ENCODE data around the gene CTIF.

CTIF gene

DNA sequence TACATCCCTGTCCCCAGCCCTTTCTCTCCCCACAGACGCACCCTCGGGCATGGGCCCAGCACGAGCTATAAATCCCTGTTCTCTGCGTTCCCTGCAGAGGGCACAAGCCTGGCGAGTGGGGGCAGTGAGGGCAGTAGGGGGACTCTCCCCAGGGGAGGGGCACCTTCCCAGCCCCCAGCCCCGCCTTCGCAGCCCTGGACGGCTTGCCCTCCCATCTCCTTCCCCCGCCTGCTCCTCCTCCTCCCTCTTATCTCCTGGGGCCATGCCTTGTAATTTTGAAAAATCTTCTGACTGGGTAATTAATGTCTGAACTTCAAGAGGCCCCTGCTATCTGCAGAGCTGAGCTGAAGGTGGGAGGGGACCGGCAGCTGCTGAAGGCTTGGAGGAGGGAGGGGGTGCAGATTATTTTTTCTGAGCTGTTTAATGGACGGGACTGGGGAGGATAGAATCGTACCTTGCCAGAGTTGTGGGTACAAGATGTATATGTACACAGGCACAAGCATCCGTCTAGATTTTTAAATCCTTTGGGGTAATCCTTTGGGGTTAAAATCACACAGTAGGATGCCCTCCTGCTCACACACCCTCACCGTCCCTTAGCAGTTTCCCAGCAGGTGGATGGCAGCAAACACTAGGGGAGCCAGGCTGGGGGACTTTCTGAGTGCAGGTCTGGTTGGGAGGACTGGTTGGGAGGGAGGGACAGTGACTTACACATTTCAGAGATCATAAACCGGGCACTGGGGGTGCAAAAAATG, 290.0 kb downstream of the CTIF start:
- no peak for DNase-seq (ENCODE audit: low read depth in 2 of 3, low spot score in 2 of 3)

DNA sequence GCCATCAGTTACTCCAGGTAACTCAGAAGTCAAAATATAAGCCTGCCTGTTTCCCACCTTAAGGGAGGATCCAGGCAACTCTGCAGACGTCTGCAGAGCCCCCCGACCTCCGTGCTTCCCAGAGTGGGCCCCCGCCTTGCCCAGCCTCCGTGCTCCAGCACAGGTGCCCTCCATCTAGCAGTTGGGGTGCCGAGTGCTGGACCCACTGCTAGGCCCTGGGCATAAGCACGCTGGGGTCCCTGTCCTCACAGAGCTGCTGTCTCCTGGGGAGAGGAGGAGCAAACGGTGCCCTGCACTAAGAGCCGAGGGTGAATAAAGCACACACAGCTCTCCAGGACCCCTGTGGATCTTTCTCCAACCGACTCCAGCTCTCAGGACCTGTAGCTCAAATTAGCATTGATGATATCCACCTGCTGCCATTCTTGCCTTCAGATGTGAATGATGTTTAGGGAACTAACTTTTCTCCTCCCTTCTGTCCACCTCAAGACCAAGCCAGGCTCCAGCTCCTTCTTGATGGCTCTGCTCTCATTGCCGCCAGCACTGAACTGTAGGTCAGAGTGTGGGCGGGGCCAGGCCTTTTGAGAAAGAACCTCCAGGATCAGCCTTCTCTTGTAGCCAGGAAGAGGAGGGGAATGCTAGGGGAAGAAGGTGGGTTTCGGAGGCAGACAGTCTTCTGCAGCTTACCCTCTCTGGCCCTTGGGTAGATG, 290.8 kb downstream of the CTIF start:
- no peak for DNase-seq (ENCODE audit: low read depth in 2 of 3, low spot score in 2 of 3)

- no peak for DNase-seq (ENCODE audit: low read depth in 2 of 3, low spot score in 2 of 3)
Observed at GRCh38 chr18:48831113-48831759, 292.4 kb downstream of the CTIF start.

- no peak for DNase-seq (ENCODE audit: low read depth in 2 of 3, low spot score in 2 of 3)
Observed at GRCh38 chr18:48831802-48832201, 293.0 kb downstream of the CTIF start.

- DNase-seq (ENCODE audit: low read depth in 2 of 3, low spot score in 2 of 3): no peak
Observed at GRCh38 chr18:48832938-48833700, 294.3 kb downstream of the CTIF start.

DNA sequence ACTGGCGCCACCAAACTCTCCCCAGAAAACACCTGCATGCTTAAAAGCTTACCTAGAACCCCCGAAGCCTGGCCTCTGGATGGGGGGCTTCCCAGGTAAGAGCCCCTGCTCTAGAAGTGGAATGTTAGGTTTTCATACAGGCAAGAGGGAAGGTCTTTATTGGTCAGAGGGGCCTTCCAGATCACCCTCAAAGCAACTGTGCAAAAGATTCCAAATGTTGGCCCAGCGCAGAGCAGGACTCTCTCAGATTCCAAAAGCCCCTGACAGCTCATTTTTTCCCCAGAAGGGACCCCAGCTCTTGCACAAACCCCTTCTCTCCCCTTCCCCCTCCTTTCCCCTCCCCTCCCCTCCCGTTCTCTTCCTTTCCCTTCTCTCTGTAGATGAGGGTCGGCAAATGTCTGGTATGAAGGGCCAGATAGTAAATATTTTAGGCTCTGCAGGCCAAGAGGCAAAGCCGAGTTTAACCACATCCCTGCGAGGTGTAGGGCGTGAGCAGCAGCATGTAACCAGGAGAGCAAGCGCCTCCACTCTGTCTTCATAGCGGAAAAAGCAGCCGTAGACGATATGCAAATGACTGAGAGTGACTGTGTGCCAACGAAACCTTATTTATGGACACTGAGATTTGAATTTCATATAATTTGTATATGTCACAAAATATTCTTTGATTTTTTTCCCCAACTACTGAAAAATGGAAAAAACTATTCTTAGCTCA, 295.0 kb downstream of the CTIF start:
- DNase-seq (ENCODE audit: low read depth in 2 of 3, low spot score in 2 of 3): no peak

DNA sequence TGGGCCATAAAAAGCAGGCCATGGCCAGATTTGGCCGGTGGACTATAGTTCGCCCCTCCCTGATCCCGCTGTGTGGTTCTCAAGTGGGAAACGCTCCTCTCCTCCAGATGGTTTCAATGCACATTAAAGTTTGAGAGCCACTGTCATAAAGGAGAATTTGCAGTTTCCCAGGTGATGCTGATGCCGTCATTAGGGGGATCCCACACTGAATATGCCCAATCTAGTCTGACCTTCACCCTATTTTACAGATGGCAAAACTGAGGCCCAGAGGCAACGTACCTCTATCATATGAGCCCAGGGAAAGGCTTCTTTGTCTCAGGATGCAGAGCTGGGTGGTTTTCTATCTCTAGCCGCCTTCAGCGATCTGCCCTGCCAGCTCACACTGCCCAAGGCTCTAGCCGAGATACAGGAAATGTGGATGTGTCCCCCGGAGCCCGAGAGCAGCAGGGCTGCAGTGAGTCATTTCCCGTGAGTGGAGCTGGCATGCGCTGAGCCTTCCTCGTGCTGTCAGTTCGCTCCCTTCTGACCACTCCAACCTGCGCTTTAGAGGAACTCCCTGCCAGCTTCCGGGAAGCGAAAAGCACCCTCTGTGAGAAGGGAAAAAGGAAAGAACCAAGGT, 295.7 kb downstream of the CTIF start:
- DNase-seq (ENCODE audit: low read depth in 2 of 3, low spot score in 2 of 3): peak in 2 of 3 experiments; percentile 55 to 68

DNA sequence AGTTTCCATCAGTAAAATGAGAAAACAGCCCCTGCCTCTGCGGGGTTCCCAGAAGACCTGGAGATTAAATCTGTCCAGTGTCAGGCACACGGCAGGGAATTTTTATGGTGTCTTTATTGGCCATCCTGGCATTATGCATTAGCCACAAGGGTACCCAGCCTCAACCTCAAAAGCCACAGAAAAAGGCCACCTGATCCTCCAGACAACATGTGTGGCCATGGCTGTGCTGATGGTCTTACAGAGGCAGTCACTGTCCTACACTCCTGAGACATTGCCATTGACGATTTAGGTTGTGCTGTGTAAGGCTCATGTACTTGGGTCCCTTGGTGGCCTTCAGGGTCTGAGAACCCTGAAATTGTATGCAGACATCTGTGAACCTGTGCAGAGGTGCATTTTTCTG, 296.3 kb downstream of the CTIF start:
- DNase-seq (ENCODE audit: low read depth in 2 of 3, low spot score in 2 of 3): no peak

GRCh38 chr18:48835745-48836170, 296.9 kb downstream of the CTIF start:
- DNase-seq (ENCODE audit: low read depth in 2 of 3, low spot score in 2 of 3): no peak

- DNase-seq (ENCODE audit: low read depth in 2 of 3, low spot score in 2 of 3): no peak
Observed at GRCh38 chr18:48836231-48836805, 297.5 kb downstream of the CTIF start.

DNA sequence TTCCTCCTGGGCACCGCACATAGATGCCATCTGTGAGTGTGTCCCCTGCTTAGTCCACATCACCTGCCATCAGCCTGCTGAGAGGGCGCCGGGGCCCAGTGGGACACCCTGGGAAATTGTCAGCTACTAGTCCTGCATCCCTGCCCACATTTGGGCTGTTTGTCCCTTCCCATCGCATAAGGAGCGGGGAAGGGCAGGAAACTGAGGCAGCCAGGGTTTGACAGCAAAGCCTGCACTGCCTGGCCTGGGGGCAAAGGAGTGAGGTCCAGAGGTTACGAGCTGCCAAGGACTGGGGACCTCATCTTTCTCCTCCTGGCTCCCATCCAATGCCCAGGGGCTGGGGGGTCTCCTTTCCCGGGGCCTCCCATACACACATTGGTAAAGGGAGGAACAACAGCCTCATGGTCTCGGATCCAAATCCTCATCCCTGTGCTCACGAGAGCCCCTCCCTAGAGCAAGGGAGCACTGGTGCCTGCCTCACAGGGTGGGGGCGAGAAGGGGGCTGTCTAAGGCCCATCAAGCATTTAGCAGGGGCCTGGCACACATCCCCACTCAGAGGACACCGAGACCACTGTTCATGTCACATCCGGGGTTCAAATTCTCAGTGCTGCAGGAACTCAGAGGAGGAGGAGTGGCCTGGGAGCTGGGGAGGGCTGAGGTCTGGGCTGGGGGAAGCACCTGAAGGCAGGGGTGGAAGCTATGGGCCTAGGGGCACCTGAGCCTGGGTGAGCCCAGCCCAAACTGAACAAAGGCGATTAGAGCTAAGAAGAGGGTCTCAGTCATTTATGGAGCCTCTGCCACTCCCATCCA, 298.2 kb downstream of the CTIF start:
- no peak for DNase-seq (ENCODE audit: low read depth in 2 of 3, low spot score in 2 of 3)

- DNase-seq (ENCODE audit: low read depth in 2 of 3, low spot score in 2 of 3): no peak
Observed at GRCh38 chr18:48837676-48838075, 298.8 kb downstream of the CTIF start.

GRCh38 chr18:48838166-48838775, 299.4 kb downstream of the CTIF start:
- no peak for DNase-seq (ENCODE audit: low read depth in 2 of 3, low spot score in 2 of 3)

GRCh38 chr18:48838921-48839818, 300.3 kb downstream of the CTIF start:
- no peak for DNase-seq (ENCODE audit: low read depth in 2 of 3, low spot score in 2 of 3)

DNA sequence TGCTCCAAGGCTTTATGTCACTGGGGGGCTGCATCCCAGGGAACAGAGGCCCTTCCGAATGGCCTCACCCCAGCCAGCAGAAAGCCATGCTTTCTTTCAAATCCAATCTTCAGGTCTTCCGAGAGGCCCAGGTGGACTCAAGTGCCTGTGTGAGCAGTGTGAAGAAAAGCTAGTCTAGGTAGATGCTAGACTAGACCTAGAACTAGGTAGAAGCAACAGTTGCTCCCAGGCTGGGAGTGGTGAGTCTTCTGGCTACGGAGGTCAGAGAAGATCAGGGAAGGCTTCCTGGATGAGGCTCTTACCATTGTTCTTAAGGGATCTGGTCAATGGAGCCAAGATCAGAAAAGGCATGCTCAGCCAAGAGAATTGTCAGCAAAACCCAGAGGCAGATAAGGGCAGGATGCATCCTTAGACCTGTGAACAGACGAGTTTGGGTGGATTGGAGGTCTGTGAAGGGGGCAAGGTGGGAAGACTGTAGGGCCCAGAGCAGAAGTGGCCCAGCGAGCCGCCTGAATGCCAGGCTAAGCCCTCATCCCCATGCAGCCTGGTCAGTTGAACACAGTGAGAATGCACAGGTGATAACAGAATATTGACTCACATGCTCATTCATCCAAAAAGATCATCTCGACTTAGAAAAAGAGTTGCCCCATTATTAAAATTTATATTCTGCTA, 301.1 kb downstream of the CTIF start:
- no peak for DNase-seq (ENCODE audit: low read depth in 2 of 3, low spot score in 2 of 3)

DNA sequence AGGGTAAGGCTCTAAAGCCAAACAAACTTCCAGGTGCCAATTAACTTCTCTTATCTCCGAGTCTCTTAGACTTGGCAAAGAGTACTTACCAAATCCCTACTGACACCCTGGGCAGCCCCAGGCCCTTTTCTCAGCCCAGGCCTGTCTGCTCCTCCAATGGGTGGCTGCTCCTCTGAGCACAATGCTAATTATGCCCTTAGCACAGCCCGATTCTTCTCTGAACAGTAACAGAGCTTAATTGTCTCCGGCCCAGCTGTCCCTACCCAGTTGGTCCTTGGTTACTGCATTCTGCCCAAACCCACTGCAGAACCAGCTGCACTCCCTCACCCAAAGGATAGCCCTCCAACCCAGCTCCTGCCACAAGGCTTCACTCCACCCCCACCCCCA, 301.7 kb downstream of the CTIF start:
- DNase-seq (ENCODE audit: low read depth in 2 of 3, low spot score in 2 of 3): no peak
